Measurements from ENCODE around the gene AFG3L2.

GRCh38 chr18:12336887-12337286, 40.1 kb downstream of the AFG3L2 start:
- TF ChIP-seq SNRNP70 (IDR thresholded peaks at IDR 0.05; ENCODE audit: low read depth, low read length): no peak
- no peak for TF ChIP-seq MIER3 (CRISPR knock-in tag; IDR thresholded peaks at IDR 0.05; ENCODE audit: borderline replicate concordance)
- no peak for TF ChIP-seq ZNF292 (CRISPR knock-in tag; IDR thresholded peaks at IDR 0.05; ENCODE audit: borderline replicate concordance, low read depth)

Data from HepG2 (cell line).